ENCODE results near the gene TRPV6.
A peak's percentile ranks its signal among the peaks of the same experiment; 100 is the strongest.

Gene TRPV6

DNA sequence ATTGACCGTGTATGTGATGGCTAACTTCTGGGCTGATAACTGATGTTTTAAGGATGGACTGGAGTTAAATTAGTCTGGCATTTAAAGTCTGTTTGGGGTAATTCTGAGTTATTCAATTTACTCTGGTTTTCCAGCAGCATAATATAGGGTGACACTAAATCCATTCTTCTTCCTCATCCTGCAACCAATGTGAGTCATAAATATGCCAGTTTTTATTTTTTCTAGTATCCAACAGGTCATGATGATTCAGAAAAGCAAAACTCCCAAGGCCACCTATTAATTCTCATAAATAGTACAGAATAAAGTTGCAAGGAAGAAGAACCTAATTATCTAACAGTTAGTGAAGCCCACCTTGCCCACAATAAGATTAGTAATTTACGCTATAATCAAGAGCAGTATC, 38.2 kb downstream of the TRPV6 start:
- no peak for DNase-seq (ENCODE audit: low read depth)
- TF ChIP-seq, protein P1, sequence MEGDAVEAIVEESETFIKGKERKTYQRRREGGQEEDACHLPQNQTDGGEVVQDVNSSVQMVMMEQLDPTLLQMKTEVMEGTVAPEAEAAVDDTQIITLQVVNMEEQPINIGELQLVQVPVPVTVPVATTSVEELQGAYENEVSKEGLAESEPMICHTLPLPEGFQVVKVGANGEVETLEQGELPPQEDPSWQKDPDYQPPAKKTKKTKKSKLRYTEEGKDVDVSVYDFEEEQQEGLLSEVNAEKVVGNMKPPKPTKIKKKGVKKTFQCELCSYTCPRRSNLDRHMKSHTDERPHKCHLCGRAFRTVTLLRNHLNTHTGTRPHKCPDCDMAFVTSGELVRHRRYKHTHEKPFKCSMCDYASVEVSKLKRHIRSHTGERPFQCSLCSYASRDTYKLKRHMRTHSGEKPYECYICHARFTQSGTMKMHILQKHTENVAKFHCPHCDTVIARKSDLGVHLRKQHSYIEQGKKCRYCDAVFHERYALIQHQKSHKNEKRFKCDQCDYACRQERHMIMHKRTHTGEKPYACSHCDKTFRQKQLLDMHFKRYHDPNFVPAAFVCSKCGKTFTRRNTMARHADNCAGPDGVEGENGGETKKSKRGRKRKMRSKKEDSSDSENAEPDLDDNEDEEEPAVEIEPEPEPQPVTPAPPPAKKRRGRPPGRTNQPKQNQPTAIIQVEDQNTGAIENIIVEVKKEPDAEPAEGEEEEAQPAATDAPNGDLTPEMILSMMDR (IDR thresholded peaks at IDR 0.05; ENCODE audit: control insufficient read depth, extremely low read depth, insufficient read depth) = no peak
- H3K4me3 ChIP-seq (ENCODE audit: low read depth, low read length) = no peak overlapping the region

DNA sequence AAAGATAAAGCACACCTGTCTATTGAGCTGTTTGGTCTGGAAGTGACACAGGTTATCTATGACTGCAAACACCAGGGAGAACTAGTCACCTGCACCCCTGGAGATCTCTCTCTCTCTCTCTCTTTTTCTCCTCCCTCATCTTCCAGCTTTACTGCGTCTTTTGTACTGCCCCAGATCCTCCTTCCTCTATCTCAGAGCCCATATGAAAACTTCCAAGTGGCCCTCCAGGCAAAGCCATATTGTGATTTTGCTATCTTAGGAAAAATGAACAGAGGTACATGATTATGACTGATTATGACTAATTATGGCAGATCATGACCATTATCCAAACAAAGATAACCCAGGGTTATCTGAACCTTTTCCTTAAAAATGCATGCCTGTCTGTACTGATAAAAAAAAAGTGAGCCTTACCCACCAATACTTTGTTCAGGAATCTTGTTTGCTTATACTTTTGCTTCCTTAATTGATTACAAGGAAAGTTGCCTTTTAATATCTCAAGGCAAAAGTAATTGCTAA, 43.2 kb downstream of the TRPV6 start:
- no peak overlapping the region for H3K4me3 ChIP-seq (ENCODE audit: low read depth, low read length)
- DNase-seq (ENCODE audit: low read depth) = no peak

DNA sequence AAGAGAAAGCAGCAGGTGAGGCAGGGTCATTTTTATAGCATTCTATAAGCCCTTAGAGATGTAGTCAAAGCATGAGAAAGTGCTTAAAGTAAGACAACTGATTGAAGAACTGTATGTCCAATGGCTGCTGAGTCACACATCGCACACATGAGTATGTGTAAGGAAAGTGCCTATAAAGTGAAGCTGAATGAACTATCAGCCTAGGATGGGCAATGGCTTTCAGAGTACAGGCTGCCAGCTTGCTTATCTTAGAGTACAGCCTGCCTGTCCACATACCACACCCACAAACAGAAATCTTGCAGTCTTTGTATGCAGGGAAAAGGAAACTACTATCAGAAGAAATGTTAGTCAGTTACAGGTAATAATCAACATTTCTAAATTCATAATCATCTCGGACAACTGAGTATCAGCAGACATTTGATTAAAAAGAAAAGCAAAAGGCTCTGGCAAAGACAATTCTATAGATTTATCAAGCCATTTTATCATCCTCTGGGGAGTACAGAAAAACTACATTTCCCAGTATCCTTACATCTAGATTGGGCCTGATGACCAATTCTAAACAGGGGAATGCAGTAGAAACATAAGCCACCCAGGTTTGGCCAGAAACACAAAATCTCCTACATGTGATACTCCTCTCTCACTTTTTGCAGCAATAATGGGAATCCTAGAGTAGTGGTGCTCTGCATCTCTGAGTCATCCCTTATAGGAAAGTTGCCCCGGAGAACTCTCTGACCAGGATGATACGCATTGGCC, 46.9 kb downstream of the TRPV6 start:
- H3K4me3 ChIP-seq (ENCODE audit: low read depth, low read length) = no peak overlapping the region
- TF ChIP-seq, protein P1 (IDR thresholded peaks at IDR 0.05; ENCODE audit: control insufficient read depth, extremely low read depth, insufficient read depth) = no peak

More for the DNA sequence above, 43.2 kb downstream of the TRPV6 start:
- TF ChIP-seq, protein P1 (IDR thresholded peaks at IDR 0.05; ENCODE audit: control insufficient read depth, extremely low read depth, insufficient read depth) = no peak

DNA sequence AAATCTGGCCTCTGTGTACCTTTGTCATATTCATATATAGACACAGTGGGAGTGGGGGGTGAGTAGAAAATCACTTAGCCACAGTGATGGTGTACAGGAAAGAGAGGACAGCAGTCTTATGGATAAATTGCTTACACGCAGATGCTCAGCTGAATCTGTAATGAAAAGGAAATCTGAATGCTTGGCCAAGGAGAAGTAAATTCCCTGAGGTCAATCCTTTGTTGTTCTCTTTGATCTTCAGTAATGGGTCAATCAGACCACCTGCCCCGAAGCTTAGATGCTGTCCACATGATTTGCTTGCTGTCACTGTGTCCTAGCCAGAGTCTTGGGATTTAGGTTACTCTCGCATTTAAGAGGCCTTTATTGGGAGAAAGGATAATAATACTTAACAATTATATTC, 49.1 kb downstream of the TRPV6 start:
- DNase-seq (ENCODE audit: low read depth) = no peak
- no peak overlapping the region for H3K4me3 ChIP-seq (ENCODE audit: low read depth, low read length)
- TF ChIP-seq, protein P1 (IDR thresholded peaks at IDR 0.05; ENCODE audit: control insufficient read depth, extremely low read depth, insufficient read depth) = no peak

More for the DNA sequence above, 46.9 kb downstream of the TRPV6 start:
- no peak for DNase-seq (ENCODE audit: low read depth)

DNA sequence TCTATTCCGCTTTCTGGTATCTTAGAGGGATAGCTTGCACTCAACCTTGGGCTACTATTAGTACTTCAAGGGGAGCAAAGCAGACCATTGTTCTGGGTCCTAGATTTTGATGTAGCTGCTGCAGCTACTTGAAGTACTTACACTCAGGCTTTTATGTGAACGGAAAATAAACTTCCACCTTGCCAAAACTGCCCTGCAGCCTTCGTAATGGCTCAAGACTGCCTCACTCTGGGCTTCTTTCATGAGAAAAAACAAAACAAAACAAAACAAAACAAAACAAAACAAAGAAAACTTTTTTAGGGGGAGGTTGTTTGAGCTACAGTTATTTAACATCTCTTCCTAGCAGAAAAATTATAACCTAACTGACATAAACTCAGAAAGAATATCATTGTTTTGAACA, 50.1 kb downstream of the TRPV6 start:
- TF ChIP-seq, protein P1 (IDR thresholded peaks at IDR 0.05; ENCODE audit: control insufficient read depth, extremely low read depth, insufficient read depth) = peak; percentile 36; the same call in 1 of the 2 replicates
- DNase-seq (ENCODE audit: low read depth) = no peak

DNA sequence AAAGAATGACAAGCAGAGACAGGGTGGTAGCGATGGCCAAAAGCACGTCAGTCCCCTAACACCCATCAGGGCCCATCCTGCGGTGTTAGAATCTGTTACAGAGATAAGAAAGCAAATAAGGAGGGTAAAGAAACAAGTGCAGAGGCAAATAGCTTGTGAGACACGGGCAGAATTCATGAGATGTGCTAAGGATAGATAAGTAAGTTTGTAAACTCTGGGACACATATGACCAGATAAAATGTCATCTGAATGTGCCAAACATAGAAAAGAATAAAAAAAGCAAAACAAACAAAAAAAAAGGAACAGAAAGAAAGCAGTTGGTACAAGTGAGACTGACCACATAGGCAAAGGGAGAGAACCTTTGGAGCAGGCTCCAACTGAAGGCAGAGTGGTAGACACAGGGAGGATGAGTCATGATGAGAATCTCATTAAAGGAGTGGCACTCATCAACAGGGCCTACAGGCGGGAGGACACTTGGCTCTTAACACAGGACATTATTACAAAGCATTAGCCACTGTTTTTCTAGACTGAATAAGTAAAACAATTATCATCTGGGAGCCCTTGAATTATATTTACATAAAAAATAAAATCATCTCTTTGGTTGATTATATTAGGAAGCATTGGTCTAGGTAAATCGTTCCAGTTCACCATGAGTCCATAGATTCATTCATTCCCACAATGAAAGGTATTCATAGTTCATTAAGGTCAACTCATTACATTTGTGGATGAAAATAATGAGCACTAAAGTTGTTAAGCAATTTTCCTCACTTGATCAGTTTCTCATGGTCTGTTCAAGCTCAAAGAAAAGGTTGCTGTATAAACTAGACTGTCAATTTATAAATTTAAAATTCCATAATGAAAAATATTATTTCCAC, 52.1 kb downstream of the TRPV6 start:
- DNase-seq (ENCODE audit: low read depth) = no peak
- TF ChIP-seq, protein P1 (IDR thresholded peaks at IDR 0.05; ENCODE audit: control insufficient read depth, extremely low read depth, insufficient read depth) = no peak

More for the DNA sequence above, 50.1 kb downstream of the TRPV6 start:
- H3K4me3 ChIP-seq (ENCODE audit: low read depth, low read length) = no peak overlapping the region

More for the DNA sequence above, 52.1 kb downstream of the TRPV6 start:
- no peak overlapping the region for H3K4me3 ChIP-seq (ENCODE audit: low read depth, low read length)

Measured in LNCaP clone FGC (cell line).